DMS153 treated with DMSO at 0.1 percent for 48 hours (cell line): Measurements from ENCODE around the gene TP53RK.
"Not testable (repeated sequence)": the region's sequence is repeated elsewhere in the genome, so short reads cannot be mapped to it uniquely, and the experiment has no call there.

Source experiments
- DNase-seq: peaks from one replicate; lab custom pipeline; 2025; ENCODE audit not compliant: unreplicated experiment; lab: John Stamatoyannopoulos, UW

Gene TP53RK

DNA sequence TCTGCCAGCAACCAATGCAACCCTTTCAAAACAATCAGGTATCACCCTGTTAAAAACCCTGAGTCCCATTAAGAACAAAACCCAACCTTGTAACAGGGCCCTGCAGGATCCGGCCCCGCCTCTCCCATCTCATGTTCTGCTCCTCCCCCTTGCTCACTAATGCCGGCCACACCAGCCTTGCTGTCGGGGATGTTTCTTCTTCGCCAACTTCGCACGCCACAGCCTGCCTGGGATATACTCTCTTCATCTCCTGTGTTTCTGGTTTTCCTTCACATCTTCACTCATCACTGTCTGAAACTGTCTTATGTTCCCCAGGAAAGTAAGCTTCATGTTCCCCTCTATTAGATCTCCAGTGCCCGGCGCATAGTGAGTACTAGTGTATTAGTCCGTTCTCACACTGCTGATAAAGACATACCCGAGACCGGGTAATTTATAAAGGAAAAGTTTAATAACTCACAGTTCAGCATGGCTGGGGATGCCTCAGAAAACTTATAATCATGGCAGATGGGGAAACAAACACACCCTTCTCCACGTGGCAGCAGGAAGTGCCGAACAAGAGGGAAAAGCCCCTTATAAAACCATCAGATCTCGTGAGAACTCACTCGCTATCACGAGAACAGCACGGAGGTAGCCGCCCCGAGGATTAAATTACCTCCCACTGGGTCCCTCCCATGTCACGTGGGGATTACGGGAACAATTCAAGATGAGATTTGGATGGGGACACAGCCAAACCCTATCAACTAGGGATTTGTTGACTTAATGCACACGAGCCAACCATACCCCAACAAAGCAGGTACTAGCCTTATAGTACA lies 5.1 kb downstream of the TP53RK start:
- peak; percentile 18 for DNase-seq

DNA sequence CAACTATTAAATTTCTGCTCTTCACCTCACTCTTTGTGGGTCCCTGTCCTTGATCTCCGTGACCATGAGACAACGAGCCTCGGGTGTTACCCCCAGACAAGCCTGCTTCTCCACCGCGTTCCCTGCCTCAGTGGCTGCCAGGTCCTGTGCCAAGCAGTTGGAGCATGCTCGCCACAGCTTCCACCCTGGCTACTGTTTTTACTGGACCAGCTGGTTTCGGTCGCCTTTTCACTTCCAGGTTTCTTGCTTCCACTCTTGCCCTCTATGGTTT lies 5.6 kb downstream of the TP53RK start:
- DNase-seq, result no peak

DNA sequence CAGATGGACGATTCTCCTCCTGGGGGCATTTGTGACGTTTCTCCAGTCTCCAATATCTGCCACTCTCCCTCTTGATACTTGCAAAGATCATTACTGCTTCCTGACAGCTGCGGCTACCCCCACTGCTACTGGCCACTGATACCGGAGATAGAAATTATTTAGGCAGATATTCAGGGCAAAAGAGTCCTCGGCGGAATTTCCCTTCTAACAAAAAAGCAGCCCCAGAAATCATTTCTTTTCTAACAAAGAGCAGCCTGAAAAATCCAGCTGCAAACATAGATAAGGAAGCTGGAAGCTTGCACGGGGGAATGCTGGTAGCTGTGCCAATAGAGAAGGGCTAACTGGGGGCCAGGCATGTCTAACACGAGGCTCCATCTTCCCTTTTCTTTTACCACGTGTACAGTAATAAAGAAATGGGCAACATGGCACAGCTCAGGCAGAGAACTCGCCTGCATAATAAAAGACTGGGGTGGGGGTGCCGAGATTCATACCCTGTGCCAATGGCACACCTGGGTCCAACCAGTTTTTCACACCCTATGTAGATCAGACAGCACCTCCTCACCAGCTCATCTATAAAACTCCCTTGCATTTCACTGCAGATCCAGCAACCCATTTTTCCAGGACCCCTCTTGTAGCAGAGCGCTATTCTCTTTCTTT lies 6.1 kb downstream of the TP53RK start:
- DNase-seq, result no peak

DNA sequence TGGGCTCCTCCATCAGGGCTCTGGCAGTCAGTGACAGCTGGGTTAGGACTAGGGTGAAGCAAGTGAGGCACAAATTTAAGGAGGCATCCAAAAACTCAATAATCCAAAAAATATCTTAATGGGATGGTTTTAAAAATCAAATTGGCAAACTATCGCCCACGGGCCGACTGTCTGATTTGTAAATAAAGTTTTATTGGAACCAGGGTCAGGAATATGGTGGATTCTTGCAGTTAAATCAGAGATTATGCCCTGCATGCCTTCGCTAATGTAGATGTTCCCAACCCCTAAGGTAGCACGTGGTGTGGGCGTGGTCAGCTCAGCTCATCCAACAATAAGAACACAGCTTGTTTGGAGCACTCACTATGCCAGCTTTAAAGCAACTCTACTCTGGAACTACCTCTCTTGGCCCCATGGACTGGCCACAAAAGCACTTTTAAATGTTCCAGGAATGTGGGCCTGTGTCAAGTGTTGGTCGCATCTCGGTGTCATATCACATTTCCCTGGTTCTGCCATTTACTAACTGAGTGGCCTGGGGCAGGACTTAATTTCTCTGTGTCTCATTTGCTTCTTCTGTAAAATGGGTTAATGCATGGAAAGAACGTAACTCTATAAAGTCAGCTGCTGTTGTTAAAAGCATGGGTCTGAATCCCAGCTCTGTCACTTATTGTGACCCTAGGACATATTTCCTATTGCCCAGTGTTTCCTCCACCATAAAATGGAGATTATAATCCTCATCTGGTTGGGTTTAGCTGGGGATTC lies 7.0 kb downstream of the TP53RK start:
- no peak for DNase-seq

DNA sequence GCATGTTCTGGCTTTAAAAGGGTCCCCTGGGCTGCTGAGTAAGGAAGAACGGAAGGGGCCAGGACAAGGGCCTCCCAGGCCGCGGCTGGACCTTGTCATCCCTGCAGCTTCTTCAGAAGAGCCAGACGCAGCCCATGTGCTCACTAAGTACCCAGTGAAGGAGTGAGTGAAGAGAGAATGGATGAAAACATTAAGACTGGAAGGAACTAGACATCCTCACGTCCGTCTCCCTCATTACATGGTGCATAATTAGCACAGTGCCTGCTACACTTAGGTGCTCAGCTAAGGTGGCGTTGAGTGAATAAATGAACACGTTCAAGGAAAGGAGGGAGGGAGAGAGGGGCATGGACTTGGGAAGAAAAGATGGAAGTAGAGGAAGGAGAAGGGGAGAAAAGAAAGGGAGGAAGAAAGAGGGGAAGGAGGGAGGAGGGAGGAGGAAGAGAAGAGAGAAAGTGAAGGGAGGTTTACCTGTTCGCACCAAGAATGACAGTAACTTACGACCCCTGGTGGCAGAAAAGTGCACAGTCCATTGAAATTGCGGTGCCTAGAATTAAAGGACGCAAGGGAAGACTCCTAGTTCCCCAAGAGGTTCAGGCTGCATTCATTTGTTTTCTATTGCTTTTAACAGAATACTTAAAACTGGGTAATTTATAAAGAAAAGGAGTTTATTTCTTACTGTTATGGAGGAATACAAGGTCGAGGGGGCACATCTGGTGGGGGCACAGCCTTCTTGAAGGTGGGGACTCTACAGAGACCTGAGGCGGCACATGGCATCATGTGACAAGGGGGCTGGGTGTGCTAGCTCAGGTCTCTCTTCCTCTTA lies 8.0 kb downstream of the TP53RK start:
- peak; percentile 72 for DNase-seq

DNA sequence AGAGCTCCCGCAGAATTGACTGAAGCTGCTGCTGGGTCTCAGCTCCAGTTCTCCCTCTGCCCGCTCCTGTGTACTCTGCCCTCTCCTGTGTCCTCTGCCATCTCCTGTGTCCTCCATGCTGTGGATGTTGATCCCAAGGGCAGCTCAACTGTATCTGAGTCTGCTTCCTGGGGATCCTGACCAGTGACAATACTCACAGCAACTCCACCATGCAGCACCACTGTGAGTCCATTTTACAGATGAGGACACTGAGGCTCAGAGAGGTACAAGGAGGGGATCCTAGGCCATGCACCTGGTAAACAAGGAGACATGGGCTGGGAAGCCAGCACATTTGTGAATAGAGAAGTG lies 8.6 kb downstream of the TP53RK start:
- DNase-seq, result no peak

DNA sequence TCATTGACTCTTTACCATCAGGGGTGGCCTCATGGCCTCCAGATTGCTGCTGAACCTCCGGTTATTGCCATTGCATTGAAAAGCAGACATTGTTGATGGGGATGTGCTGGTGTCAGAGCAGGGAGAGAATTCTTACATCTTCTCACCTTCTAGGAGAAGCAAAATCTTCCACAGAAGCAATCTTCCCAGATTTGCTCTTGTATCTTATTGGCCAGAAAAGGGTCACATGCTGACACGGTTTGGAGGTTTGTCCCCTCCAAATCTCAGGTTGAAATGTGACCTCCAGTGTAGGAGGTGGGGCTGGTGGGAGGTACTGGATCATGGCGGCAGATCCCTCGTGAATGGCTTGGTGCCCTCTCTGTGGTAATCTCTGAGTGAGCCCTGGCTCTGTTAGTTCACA lies 10.7 kb downstream of the TP53RK start:
- no peak for DNase-seq

DNA sequence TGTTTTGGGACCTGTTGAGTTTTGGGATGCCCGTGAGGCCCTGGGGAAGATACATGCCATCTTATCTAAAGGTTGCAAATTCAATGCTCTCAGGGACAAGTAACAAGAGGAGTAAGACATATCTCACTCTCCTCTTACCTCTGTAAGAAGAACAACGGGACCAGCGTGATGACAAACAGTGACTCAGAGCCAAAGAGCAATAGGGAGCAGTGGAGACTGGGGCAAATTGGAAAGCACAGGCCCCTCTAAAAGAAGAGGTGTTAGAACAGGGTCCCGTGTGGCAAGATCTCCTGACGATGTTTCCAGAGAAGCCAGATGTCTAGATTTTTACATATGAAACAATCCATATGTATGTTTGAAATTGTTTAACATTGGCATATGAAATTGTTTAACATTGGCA lies 11.6 kb downstream of the TP53RK start:
- DNase-seq, result no peak

DNA sequence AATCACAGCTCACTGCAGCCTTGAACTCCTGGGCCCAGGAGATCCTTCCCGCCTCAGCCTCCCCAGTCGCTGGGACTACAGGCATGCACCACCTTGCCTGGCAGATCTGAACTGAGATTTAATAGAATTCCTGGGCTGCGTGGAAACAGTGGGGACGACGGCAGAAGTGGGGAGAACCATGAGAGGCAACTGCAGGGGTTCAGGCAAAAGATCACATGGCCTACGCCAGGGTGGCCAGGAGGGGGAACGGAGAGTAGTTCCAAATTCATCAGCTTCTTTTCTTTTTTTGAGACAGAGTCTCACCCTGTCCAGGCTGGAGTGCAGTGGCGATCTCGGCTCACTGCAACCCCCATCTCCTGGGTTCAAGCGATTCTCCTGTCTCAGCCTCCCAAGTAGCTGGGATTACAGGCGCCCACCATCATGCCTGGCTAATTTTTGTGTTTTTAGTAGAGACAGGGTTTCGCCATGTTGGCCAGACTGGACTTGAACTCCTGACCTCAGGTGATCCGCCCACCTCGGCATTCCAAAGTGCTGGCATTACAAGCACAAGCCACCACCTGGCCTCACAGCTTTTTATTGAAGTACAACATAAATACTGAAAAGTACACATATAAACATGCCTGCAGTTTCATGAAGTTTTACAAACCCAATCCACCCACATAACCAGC lies 12.5 kb downstream of the TP53RK start:
- not testable (repeated sequence) for DNase-seq

DNA sequence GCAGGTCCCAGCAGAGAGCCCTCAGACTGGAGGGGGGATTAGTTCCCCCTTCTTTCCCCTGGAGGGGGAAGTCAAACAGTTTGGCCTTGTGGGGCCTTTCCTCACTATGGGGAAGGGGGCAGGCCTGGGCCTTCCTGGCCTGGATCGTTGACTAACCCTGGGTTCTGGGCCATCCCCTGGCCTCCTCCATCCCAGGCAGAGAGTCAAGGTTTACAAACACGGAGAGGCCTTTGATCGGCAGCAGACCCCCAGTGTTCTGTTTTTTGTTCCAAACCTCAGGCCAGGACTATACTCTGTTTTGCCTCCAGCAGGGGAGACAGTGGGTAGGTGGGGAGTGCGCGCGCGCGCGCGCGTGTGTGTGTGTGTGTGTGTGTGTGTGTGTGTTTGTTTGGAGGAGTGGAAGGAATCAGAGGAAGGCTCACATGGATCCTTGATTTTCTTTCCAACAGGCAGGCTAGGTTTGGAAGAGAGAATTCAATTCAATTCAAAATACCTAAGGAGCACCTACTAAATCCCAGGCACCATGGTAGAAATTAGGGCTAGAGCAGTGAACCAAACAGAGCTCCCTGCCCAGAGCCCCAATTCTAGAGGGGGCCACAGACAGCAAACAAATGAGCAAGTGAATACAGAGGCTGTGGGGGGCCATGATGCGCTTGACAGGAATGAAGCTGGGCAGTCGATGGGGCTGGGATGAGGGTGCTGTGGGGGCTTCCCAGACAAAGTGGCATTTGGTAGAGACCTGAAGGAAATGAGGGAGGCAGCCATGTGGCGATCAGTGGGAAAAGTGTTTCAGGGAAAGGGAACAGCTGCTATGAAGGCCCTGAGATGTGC lies 14.8 kb downstream of the TP53RK start:
- no peak for DNase-seq

DNA sequence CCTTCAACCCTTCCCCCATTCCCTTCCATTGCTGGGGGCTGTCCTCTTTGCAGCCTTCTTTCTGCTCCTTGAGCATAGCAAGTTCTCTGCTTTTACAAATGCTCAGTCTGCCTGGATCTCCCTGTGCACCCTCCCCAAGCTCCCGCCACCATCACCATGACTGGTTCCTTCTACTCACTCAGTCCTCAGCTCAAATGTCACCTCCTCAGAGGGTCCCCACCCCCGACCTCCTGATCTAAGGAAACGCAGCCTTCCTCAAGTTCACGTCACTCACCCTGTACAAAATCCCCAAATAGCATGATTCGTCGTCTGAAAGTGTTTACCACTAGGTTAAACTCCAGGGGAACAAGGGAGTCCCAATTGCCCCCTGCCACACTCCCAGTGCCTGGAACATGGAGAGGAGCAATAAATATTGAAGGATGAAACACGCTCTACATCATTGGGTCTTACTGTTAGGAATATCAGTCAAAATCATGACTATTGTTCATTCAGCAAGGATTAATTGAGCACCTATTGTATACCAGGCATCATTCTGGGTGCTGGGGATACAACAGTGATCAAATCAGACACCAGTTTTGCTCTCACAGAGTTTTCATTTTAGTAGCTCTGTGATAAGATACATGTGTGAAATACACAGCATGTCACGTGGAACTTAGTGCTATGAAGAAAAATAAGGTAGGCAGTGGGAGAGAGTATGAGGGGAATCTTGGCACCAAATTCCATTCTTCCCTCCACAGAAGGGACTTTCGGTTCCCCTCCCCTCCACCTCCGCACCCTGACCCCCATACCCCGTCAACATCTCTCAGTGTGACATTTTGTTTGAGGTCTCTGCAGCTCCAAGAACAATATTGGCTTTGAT lies 15.6 kb downstream of the TP53RK start:
- DNase-seq, result no peak

DNA sequence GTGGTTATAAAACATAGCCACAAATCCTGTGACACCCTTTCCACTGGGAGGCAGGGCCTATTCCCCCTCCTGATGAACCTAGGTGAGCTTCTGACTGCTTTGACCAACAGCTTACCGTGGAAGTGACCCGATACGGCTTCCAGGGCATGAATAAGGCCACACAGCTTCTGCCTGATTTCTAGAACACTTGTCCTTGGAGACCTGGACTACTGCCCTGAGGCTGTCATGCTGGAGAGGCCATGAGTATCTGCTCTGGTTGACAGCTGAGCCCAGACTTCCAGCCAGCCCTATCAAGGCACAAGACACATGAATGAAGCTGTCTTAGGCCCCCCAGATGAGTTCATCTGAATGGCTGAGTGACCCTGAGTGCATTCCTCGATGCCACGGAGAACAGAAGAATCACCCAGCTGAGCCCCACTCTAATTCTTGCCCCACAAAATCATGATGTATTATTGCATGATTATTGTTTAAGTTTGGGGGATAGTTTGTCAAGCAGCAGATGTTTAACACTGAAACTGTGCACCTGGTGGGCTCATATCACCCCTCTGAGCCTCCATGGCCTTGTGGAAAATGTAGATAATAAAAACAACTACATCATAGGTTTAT lies 16.6 kb downstream of the TP53RK start:
- no peak for DNase-seq

DNA sequence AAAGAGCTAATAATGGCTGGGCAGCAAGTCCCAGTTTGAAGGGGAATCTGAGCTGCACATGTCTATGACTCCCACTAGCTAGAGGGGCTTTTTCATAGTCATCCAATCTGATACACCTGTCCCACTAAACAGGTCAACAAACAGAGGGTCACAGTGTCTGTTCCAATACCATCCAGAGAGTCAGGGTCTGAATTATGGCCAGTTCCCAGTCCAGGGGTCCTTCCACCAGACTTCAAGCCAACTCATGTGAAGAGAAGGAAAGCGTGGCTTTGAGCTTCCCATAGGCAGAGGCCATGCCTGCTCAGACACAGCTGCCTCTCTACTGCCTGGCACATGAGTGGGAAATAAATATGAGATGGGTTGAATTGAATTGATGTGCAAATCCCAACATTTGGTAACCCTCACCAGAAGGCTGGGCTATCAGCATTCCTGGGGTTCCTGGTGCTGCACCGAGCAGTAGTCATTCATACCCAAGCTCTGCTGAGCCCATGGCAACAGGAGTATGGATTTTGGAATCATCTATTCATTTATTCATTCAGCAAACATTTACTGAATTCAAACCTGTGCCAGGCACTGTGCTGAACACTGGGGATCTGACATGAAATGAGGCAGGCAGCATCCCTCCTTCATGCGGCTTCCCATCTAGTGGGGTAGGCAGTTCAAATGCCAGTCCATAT lies 17.2 kb downstream of the TP53RK start:
- no peak for DNase-seq

DNA sequence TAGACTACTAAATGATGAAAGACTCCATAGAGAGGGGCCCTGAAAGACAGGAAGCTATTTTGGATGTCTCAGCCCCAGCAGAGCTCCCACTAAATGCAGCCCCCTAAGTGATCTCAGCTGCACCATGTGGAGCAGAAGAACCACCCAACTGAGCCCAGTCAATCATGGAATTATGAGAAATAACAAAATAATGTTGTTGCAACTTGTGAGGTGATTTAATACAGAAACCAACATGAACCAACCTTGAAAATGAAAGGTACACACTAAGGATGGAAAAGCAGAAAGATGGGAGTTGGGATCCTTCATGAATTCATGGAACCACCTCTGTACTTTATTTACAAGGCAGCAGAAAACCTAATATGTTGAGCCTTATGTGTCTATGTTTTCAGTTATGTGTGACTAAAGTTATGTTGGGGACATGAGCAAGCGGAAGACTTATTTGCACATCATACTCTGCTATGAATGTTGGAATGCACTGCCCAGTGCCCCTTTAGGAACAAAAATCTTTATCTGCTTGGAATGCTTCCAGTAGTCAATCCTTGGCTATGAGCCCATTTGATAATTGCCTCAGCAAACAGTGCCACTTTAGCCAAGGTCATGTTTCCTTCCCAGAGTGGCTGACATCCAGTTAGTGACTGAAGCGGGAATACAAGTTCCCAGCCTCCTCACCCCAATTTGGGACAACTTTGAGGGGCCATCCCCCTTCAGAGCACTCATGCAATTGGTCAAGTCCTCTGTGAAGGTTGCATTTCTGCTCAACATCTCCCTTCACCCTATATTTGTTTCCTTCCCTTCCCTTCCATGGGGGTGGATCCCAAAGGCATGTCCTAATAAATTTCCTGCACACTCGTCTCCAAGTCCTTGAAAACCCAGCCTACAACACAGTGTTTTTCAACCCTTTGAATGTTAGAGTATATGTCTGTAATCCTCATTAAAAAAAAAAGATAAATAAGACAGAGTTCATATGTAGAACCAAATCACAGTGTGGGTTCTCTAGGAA lies 18.4 kb downstream of the TP53RK start:
- DNase-seq, result no peak

DNA sequence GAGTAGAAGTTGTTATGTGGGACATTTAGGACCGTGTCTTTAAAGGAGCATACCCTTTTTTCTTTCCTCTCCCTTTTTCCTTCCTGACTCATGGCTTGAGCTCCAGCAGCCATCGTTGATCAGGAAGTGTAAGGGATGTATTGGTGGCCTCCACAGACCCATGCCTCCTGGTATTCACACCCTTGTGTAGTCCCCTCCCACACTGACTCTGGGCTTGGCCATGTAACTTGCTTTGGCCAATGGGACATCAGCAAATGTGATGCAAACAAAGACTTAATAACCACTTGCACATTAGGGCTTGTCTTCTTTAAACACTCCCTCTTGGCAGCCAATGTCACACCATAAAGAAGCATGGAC lies 19.0 kb downstream of the TP53RK start:
- no peak for DNase-seq

DNA sequence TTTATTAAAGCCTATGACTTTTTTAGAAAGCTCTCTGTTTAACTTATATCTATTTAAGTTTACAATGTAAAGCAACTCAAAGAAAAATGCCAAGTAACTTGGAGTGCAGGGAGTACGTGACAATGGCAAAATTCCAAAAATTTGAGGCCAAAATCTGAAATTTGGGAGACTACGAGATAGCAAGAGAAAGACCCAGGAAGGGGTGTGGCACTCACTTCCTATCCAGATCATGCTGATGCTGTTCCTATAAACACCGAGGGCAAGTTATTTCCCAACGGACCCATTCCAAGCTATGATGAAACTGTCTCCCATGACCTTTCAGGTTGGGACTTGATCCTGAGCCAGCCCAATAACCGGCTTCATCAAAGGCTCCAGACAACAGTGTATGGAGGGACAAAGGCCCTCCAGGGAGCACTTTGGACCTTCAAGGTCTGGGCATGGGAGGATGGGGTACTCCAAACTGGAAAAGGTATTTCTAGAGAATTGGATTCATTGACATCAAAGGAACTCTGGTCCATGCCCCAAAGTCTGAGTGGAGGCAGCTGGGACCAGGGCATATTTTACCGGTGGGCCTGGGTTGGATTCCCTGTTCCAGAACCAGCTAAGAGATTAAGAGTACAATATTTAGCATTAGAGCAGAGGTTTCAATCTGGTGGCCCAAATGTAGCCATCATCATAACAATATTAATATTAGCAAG lies 22.3 kb downstream of the TP53RK start:
- no peak for DNase-seq
